Astrocyte of the cerebellum (primary cell): ENCODE results near the gene PDE6G.

Experiments
- DNase-seq: peaks from one replicate; pipeline ENCODE4 v3.0.0-alpha.2; 2011; ENCODE audit warnings: low read depth
- H3K4me3 ChIP-seq: 2 replicates; pipeline ENCODE4 v1.5.1; 2011; ENCODE audit warnings: mild to moderate bottlenecking, low read depth, low read length, moderate library complexity
- in situ Hi-C: cut with HindIII; loops from 2 replicates; pipeline ENCODE4 v1.10.0; 2017; ENCODE audit warnings: low sequenced_read_pairs
- TF ChIP-seq, protein P1 (sequence below): IDR thresholded peaks from 2 replicates; pipeline ENCODE4 v1.5.1; 2012; ENCODE audit warnings: low read length, low read depth, moderate library complexity, mild to moderate bottlenecking; ENCODE audit errors: missing control alignments

Gene PDE6G

GRCh38 chr17:81616877-81617276 lies 39.5 kb downstream of the PDE6G start:
- no peak overlapping the region for H3K4me3 ChIP-seq
- DNase-seq, result no peak
- TF ChIP-seq, protein P1, sequence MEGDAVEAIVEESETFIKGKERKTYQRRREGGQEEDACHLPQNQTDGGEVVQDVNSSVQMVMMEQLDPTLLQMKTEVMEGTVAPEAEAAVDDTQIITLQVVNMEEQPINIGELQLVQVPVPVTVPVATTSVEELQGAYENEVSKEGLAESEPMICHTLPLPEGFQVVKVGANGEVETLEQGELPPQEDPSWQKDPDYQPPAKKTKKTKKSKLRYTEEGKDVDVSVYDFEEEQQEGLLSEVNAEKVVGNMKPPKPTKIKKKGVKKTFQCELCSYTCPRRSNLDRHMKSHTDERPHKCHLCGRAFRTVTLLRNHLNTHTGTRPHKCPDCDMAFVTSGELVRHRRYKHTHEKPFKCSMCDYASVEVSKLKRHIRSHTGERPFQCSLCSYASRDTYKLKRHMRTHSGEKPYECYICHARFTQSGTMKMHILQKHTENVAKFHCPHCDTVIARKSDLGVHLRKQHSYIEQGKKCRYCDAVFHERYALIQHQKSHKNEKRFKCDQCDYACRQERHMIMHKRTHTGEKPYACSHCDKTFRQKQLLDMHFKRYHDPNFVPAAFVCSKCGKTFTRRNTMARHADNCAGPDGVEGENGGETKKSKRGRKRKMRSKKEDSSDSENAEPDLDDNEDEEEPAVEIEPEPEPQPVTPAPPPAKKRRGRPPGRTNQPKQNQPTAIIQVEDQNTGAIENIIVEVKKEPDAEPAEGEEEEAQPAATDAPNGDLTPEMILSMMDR, result no peak
- in situ Hi-C loops, result no loop called here

DNA sequence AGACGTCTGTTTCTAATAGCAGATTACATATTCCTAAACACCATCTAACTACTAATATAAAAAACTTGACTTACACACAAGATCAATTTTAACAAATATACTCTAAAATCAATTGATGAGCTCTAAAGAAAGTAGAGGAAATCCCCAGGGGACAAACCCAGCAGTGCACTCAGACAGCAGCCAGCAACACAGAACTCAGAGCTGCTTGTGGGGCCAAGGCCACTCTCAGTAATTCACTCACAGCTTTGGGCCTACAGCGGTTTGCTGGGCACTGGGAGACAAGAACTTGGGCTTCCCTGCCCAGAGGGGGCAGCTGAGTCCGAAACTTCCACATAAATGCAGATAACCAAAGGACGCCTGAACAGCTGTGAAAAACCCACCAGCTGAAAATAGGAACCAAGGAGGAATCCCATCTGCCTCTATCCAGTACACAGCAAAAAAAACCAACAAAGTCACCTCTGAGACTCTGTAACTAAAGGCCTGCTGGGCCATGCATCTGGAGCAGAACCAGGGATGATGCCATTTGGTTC lies 40.9 kb downstream of the PDE6G start:
- no peak overlapping the region for H3K4me3 ChIP-seq
- DNase-seq, result no peak
- in situ Hi-C loops, result no loop called here
- TF ChIP-seq, protein P1, result no peak

GRCh38 chr17:81612172-81612970 lies 44.0 kb downstream of the PDE6G start:
- TF ChIP-seq, protein P1, result no peak
- DNase-seq, result no peak
- in situ Hi-C loops, result no loop called here
- H3K4me3 ChIP-seq, result no peak overlapping the region

GRCh38 chr17:81609541-81610311 lies 46.6 kb downstream of the PDE6G start:
- no peak for DNase-seq
- H3K4me3 ChIP-seq, result no peak overlapping the region
- TF ChIP-seq, protein P1, result no peak
- in situ Hi-C loops, result no loop called here

- DNase-seq, result no peak
- H3K4me3 ChIP-seq, result no peak overlapping the region
- TF ChIP-seq, protein P1, result no peak
- in situ Hi-C loops, result no loop called here
Observed at GRCh38 chr17:81608605-81609004, 47.7 kb downstream of the PDE6G start.

DNA sequence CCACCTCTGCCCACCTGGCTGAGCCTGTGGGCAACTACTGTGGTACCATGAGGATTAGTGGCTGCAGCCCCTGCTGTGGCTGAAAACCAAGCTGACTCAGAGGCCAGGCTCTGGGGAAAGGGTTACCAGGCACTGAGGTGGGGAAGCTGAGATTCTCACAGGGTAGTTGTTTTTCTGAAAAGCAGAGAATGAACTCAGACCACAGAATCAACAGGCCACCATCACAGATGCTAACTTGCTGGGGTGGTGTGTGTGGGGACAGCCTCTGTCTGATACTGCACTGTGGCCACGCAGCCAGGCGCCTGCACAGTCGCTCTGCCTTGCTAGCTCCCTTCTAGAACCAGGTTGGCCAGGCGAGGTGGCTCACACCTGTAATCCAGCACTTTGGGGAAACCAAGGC lies 48.3 kb downstream of the PDE6G start:
- TF ChIP-seq, protein P1, result no peak
- H3K4me3 ChIP-seq, result no peak overlapping the region
- peak; percentile 39 for DNase-seq
- in situ Hi-C loops, result no loop called here
